MM.1S (cell line): ENCODE results near the gene SMCO3.

ENCODE experiments used
- DNase-seq: peaks from one replicate; pipeline ENCODE4 v3.0.0-alpha.2; 2015
- H2AFZ ChIP-seq: fragments of 300-600 bp; sonication (generic); 2 replicates; pipeline ENCODE4 v1.6.0; 2016; ENCODE audit warnings: antibody characterized with exemption, low read length
- H3F3A ChIP-seq: fragments of 300-600 bp; sonication (generic); 2 replicates; pipeline ENCODE4 v1.6.1; 2016; ENCODE audit warnings: mild to moderate bottlenecking, antibody characterized with exemption, low read length, moderate library complexity, mixed read lengths; ENCODE audit not compliant: insufficient read depth
- H3K27ac ChIP-seq: fragments of 300-600 bp; sonication (generic); 2 replicates; pipeline ENCODE4 v1.5.1; 2016; ENCODE audit warnings: mild to moderate bottlenecking, low read length
- H3K27me3 ChIP-seq: fragments of 300-600 bp; sonication (generic); replicated peaks from 2 replicates; pipeline ENCODE4 v1.6.0; 2016; ENCODE audit warnings: low read length; ENCODE audit not compliant: insufficient read depth
- H3K36me3 ChIP-seq: fragments of 300-600 bp; sonication (generic); replicated peaks from 2 replicates; pipeline ENCODE4 v1.6.1; 2016; ENCODE audit warnings: mild to moderate bottlenecking, low read length, mixed read lengths; ENCODE audit not compliant: insufficient read depth
- H3K4me1 ChIP-seq: fragments of 300-600 bp; sonication (generic); 2 replicates; pipeline ENCODE4 v1.6.1; 2016; ENCODE audit warnings: low read length, mixed read lengths
- H3K4me2 ChIP-seq: fragments of 300-600 bp; sonication (generic); 2 replicates; pipeline ENCODE4 v1.6.0; 2016; ENCODE audit warnings: low read depth, low read length
- H3K4me3 ChIP-seq: fragments of 300-600 bp; sonication (generic); 2 replicates; pipeline ENCODE4 v1.5.1; 2016; ENCODE audit warnings: low read length, mixed read lengths
- H3K79me2 ChIP-seq: fragments of 300-600 bp; sonication (generic); 2 replicates; pipeline ENCODE4 v1.6.1; 2016; ENCODE audit warnings: mixed run types, low read length, mixed read lengths
- H3K9ac ChIP-seq: fragments of 300-600 bp; sonication (generic); 2 replicates; pipeline ENCODE4 v1.6.1; 2016; ENCODE audit warnings: low read length, mixed read lengths
- H3K9me2 ChIP-seq: fragments of 300-600 bp; sonication (generic); replicated peaks from 2 replicates; pipeline ENCODE4 v1.6.1; 2016; ENCODE audit warnings: mild to moderate bottlenecking, low read length, mixed read lengths; ENCODE audit not compliant: insufficient read depth
- H3K9me3 ChIP-seq: fragments of 300-600 bp; sonication (generic); replicated peaks from 2 replicates; pipeline ENCODE4 v1.6.1; 2016; ENCODE audit warnings: mild to moderate bottlenecking, low read length, mixed read lengths; ENCODE audit not compliant: insufficient read depth
- H4K20me1 ChIP-seq: fragments of 300-600 bp; sonication (generic); 2 replicates; pipeline ENCODE4 v1.6.1; 2016; ENCODE audit warnings: mild to moderate bottlenecking, low read length, moderate library complexity, mixed read lengths; ENCODE audit not compliant: insufficient read depth
- CTCF ChIP-seq: fragments of 300-600 bp; sonication (generic); IDR thresholded peaks from 2 replicates; pipeline ENCODE4 v1.5.1; 2016; ENCODE audit warnings: antibody characterized with exemption, low read length, mixed read lengths
- EZH2 ChIP-seq: fragments of 300-600 bp; sonication (generic); optimal IDR thresholded peaks from 2 replicates; pipeline ENCODE3; 2017; ENCODE audit warnings: low read depth, mild to moderate bottlenecking, antibody characterized with exemption, low read length, mixed read lengths
- EZH2phosphoT487 ChIP-seq: fragments of 300-600 bp; sonication (generic); IDR thresholded peaks from 2 replicates; pipeline ENCODE4 v1.6.1; 2018; ENCODE audit warnings: antibody characterized with exemption, low read length

SMCO3 gene

DNA sequence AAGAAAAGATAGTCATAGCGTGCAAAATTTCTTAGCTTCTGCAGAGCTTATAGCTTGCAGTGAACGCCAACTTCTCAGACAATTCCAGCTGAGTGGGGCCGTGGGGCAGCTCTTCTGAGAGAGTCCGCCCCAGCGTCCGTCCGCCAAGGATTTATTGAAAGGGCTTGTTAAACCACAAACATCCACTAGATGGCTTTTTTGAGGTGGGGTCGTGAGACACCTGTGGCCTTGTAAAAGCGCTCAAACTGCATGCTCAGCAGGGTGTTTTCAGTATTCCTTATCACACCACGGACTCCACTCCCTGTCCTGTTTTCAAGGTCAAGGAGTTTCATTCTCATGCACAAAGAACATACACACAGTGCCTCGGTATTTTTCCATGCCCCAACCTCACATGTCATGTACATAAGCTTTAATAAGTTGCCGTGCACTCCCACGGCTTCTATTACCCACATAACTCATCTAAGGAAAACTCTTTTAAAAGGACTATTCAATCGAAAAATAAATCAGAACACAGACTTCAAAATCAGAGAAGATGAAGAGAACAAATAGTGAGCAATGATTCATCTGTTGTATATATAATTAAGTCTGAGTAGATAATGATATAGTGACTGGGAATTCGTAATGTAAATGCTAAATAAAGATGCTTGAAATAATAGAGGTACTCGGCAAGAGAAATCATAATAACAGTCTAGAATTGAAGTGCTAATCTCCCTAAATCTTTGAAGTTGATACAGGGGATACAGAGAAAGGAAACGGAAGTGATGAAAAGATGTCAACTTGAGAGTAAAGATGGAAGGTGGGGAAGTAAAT is 57.4 kb downstream of the SMCO3 start:
- Histone ChIP-seq H3K27ac (no peak overlapping the region), H3F3A (no peaks in the 10 kb centered on the region), H3K79me2 (no peaks in the 10 kb centered on the region), H3K27me3 (no peaks in the 10 kb centered on the region), H2AFZ (0 out of 2 replicates have a peak overlapping the region, but pooled peaks have one; percentile 4), H3K9ac (no peak overlapping the region), H3K36me3 (no peaks in the 10 kb centered on the region), H3K4me1 (no peaks in the 10 kb centered on the region), H3K9me2 (no peaks in the 10 kb centered on the region), H3K4me3 (0 out of 2 replicates have a peak overlapping the region, but pooled peaks have one; percentile 15), H3K4me2 (peak overlapping the region; percentile 35; the same call in 1 of the 2 replicates), H3K9me3 (no peaks in the 10 kb centered on the region), H4K20me1 (no peaks in the 10 kb centered on the region)
- peak; percentile 69 for DNase-seq
- TF ChIP-seq EZH2 (no peak), EZH2phosphoT487 (no peak), CTCF (peak; percentile 38)
